Measurements from ENCODE around the gene PDGFA. TPM values are rescaled to one million over a fixed set of nuclear protein-coding genes. Genes with fewer than 3 reads are reported as not detected.

The PDGFA gene
- total RNA-seq, 1 donor from 2014 or later, result 30.0 TPM

GRCh38 chr7:503575-504111, 16.0 kb downstream of the PDGFA start:
- DNase-seq, result no peak

GRCh38 chr7:502296-502695, 17.4 kb downstream of the PDGFA start:
- DNase-seq, result no peak

DNA sequence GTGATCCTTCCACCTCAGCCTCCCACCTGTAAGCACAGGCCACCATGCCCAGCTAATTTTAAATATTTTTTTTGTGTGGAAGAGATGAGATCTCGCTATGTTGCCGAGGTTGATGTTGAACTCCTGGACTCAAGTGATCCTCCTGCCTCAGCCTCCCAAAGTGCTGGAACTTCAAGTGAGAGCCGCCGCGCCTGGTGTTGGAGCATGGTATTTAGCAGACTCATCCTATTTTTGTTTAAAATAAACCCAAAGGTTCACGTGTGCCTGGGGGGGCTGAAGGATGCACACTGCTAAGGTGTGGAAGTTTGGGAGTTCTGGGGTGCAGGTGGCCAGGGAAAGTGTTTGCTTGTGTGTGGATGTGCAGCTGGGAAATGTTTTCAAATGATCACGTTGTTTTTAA, 18.1 kb downstream of the PDGFA start:
- DNase-seq, result no peak

- no peak for DNase-seq
Measured at GRCh38 chr7:500521-501420, 18.9 kb downstream of the PDGFA start.

DNA sequence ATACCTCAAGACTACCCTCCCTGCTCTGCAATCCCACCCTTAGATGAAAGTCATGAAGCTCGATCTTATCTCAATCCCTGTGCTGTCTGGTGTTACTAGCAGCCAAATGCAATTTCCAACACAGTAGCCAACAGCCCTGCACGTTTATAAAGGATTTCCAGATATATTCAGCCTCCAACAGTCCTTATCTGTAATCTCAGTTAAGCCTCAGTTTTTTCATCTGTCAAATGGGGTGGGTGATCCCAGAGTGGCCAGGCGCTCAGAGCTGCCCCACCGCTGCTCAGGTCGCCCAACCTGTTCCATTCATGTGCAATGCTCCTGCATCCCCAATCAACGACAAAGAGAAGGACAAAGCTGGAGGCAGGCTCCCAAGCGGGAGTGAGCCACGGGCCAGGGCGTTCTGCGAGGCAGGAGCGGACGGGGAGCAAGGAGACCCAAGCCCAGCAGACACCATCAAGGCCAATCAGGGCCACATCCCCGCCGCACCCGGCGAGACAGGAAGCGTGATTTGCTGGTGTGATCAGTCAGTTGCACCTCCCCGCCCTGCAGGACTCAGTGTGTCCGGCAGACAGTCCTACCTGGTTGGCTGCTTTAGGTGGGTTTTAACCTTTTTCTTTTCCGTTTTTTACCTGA, 19.7 kb downstream of the PDGFA start:
- DNase-seq, result no peak

- DNase-seq, result no peak
Measured at GRCh38 chr7:498678-499641, 20.7 kb downstream of the PDGFA start.

- no peak for DNase-seq
Measured at GRCh38 chr7:497946-498655, 21.5 kb downstream of the PDGFA start.

DNA sequence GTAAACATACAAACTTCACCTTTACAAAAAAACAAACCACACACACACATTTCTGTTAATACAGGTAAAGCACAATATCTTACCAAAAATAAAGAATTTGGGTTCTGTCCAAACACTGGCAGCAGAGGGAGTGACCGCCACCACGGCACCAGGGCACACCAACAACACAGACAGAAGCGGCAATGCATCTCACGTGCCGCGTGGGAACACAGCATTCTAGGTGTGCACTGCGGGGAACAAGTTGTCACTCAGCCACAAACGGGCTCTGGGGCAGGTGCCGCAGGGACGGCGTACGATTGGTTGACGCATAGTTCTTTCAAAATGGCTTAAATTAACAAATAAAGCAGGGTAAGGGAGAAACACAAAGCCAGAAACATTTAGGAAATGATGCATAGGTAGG, 22.3 kb downstream of the PDGFA start:
- no peak for DNase-seq

DNA sequence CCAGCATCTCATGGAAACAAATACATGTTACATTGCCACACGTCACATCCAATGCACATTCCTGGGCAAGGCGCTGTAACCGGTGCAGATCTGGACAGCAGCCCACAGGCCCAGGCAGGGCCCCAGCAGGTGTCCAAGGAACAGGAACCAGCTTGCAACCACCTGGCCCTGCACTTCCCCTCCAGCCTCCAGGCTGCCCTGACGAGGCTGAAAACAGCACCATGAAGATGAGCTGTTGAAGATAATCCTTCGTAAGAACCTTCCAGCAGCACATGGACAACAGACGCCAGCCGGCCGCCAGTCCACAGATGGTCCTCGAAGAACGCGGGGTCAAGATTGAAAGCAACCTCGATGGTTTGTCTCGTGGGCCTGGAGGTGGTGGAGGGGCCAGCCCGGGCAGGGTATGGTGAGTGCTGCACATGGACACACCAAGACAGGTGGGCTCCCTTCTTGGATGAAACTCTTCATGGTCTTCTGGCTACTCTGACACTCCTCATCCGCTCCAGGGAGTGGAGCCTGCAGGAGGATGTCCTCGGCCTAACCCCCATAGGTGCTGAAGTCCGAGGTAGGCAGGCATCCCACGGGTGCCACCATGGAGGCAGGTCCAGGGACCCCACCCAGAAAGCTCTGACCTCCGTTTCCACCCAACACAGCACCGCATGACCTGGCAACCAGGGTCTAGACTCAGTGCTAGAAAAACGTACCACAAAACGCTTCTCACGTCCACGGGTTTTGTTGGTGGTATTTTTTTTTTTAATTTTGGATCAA, 22.9 kb downstream of the PDGFA start:
- DNase-seq, result no peak

GRCh38 chr7:495761-496321, 23.8 kb downstream of the PDGFA start:
- DNase-seq, result no peak

GRCh38 chr7:495326-495725, 24.3 kb downstream of the PDGFA start:
- no peak for DNase-seq

- DNase-seq, result no peak
Measured at GRCh38 chr7:494906-495305, 24.7 kb downstream of the PDGFA start.

- DNase-seq, result no peak
Measured at GRCh38 chr7:494259-494687, 25.4 kb downstream of the PDGFA start.

DNA sequence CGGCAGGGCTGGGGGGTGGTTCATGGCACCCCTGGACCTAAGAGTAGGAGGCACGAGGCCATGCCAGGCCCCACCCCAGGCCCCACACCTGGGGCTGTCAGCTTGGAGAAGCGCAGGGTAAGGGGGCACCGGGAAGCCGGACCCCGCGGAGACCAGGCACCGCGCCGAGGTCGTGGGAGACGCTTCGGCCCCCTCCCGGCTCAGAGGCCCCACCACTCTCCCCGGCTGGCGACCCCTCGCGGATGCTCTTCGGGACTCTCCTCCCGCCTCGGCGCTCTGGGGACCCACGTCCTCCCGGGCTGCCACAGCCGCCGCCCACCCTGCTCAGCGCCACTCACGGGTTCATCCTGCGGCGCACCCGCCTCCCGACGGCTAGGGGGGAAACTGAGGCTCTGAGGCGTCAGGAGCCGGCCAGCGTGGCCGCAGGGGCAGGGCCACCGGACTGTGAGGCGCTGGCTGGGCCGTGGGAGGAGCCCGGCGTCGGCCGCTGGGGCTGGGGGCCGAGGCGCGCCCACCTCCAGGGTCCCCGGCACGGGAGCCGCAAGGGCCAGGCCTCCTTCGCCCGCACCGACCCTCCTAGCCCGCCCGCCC, 25.9 kb downstream of the PDGFA start:
- no peak for DNase-seq

GRCh38 chr7:492714-493065, 27.0 kb downstream of the PDGFA start:
- DNase-seq, result no peak

DNA sequence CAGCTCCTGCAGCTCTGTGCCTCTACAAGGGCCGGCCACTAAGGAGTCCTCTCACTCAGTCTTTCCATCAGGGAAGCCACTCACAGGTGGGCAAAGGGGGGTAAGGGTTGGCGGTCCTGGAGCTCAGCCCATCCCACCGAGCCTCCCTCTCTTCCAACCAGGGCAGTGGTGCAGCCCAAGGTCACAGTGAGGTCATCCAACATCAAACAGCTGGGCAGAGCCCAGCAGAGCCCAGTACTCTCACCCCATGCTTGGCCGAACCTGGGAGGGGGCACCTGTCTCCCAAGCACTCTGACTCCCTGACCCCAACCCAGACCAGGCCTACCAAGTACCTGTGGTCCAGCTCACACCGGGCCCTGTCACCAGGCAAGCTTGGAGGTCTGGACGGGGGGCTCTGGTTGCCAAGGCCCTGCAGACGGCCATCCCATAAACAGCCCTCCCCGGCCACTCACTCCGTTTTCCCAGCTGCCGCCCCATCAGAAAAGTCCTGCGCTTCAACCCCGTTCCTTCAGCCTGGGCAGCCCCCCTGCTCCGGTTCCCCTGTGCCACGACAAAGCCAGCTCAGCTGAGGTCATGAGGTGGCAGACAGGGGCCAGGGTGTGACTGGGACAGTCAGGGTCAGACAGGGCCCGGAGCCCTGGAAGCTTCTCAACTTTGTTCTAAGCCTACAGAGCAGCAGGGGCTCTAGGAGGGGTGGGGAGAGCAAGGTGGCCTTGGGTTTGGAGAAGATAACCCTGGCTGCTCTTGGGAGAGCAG, 27.5 kb downstream of the PDGFA start:
- no peak for DNase-seq

GRCh38 chr7:491292-491957, 28.2 kb downstream of the PDGFA start:
- DNase-seq, result no peak

DNA sequence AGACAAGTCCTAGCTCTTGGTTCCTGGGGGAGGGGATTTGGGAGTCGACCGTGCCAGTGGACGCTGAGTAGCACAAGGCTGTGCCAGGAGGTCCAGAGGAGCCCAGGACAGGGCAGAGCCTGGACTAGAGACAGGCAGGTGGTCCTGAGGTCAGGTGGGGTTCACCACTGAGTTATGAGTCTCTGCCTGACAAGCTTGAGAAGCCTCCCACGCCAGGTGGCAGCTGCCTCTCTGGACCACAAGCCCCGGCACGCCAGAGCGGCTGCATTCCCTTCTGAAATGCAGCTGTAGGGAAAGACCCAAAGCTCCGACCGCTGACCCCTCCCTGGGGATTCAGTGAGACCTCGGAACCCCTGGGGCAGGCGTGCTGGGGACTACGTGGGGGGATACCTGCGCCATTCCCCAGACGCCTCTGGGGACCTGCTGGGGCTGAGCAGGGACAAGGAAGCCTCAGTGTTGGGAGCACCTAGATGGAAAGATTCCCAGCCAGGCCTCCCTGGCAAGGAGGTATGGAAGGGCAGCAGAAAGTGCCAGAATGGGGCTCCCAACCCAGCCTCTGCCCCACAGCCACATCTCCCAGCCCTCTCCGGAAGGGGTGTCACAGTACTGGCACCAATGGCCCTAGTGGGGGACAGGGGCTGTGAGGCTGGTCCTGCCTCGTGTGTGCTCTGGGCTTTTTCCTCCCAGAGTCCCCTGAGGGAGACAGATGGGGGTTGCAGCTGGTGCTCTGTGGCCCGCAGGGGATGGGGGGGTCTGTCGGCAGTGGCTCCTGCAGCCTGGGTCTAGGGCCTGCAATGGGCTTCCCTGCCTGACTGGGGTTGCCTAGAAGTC, 29.0 kb downstream of the PDGFA start:
- DNase-seq, result no peak

Measured in skin of body (tissue), 2 donors.